ENCODE data around the gene MGAT1. TPM values are rescaled to one million over a fixed set of nuclear protein-coding genes. Genes with fewer than 3 reads are reported as not detected.
"Not testable (repeated sequence)": the region's sequence is repeated elsewhere in the genome, so short reads cannot be mapped to it uniquely, and the experiment has no call there.

The MGAT1 gene
- total RNA-seq, 1 donor from 2014 or later = 98.7 TPM

- DNase-seq (ENCODE audit: low spot score) = no peak
These were observed 15.8 kb downstream of the MGAT1 start for GRCh38 chr5:180786531-180787398.

GRCh38 chr5:180785794-180786221 lies 16.8 kb downstream of the MGAT1 start:
- DNase-seq (ENCODE audit: low spot score) = peak; percentile 83

GRCh38 chr5:180785121-180785781 lies 17.4 kb downstream of the MGAT1 start:
- DNase-seq (ENCODE audit: low spot score) = peak; percentile 75

- peak; percentile 93 for DNase-seq (ENCODE audit: low spot score)
These were observed 18.0 kb downstream of the MGAT1 start for GRCh38 chr5:180784497-180785097.

GRCh38 chr5:180783340-180784052 lies 19.1 kb downstream of the MGAT1 start:
- no peak for DNase-seq (ENCODE audit: low spot score)

- DNase-seq (ENCODE audit: low spot score) = no peak
These were observed 19.9 kb downstream of the MGAT1 start for GRCh38 chr5:180782748-180783147.

- not testable (repeated sequence) for DNase-seq (ENCODE audit: low spot score)
These were observed 20.7 kb downstream of the MGAT1 start for GRCh38 chr5:180781900-180782326.

- DNase-seq (ENCODE audit: low spot score) = no peak
These were observed 22.5 kb downstream of the MGAT1 start for GRCh38 chr5:180779985-180780610.

- no peak for DNase-seq (ENCODE audit: low spot score)
These were observed 25.1 kb downstream of the MGAT1 start for GRCh38 chr5:180777475-180777874.

- DNase-seq (ENCODE audit: low spot score) = no peak
These were observed 26.2 kb downstream of the MGAT1 start for GRCh38 chr5:180776376-180776775.

- no peak for DNase-seq (ENCODE audit: low spot score)
These were observed 27.0 kb downstream of the MGAT1 start for GRCh38 chr5:180775624-180776023.

- no peak for DNase-seq (ENCODE audit: low spot score)
These were observed 30.8 kb downstream of the MGAT1 start for GRCh38 chr5:180771839-180772238.

- no peak for DNase-seq (ENCODE audit: low spot score)
These were observed 32.8 kb downstream of the MGAT1 start for GRCh38 chr5:180769821-180770220.

GRCh38 chr5:180755601-180756000 lies 47.0 kb downstream of the MGAT1 start:
- DNase-seq (ENCODE audit: low spot score) = no peak

- no peak for DNase-seq (ENCODE audit: low spot score)
These were observed 58.4 kb downstream of the MGAT1 start for GRCh38 chr5:180744253-180744652.

GRCh38 chr5:180742727-180743126 lies 59.9 kb downstream of the MGAT1 start:
- no peak for DNase-seq (ENCODE audit: low spot score)

GRCh38 chr5:180740953-180741352 lies 61.7 kb downstream of the MGAT1 start:
- DNase-seq (ENCODE audit: low spot score) = not testable (repeated sequence)

- DNase-seq (ENCODE audit: low spot score) = no peak
These were observed 62.6 kb downstream of the MGAT1 start, which contains the start of gene OR2Y1 for GRCh38 chr5:180739958-180740357. OR2Y1 (minus strand) TSS chr5:180740058; CDS start chr5:180740058, 0 bp downstream.

GRCh38 chr5:180739271-180739670 lies 63.3 kb downstream of the MGAT1 start:
- DNase-seq (ENCODE audit: low spot score) = no peak

- DNase-seq (ENCODE audit: low spot score) = no peak
These were observed 66.1 kb downstream of the MGAT1 start for GRCh38 chr5:180736536-180736935.

All from umbilical cord (tissue), 2 donors.